Endothelial cell (in vitro differentiated cells): ENCODE measurements around the gene RNF145. TPM values are rescaled to one million over a fixed set of nuclear protein-coding genes. Genes with fewer than 3 reads are reported as not detected.

Experiments used
- DNase-seq: peaks from one replicate; pipeline ENCODE4 v3.0.0; 2021; ENCODE audit warnings: low spot score
- H3K27ac Mint-ChIP-seq: one replicate; pipeline ENCODE4 v1.8.0; 2021; ENCODE audit warnings: mixed read lengths, inconsistent platforms; ENCODE audit not compliant: unreplicated experiment
- H3K27me3 Mint-ChIP-seq: one replicate; pipeline ENCODE4 v1.8.0; 2021; ENCODE audit warnings: mild to moderate bottlenecking, moderate library complexity, mixed read lengths, inconsistent platforms; ENCODE audit not compliant: unreplicated experiment
- H3K36me3 Mint-ChIP-seq: one replicate; pipeline ENCODE4 v1.8.0; 2021; ENCODE audit warnings: mild to moderate bottlenecking, low read depth, mixed read lengths, inconsistent platforms; ENCODE audit not compliant: unreplicated experiment
- H3K4me1 Mint-ChIP-seq: one replicate; pipeline ENCODE4 v1.8.0; 2021; ENCODE audit warnings: mild to moderate bottlenecking, mixed read lengths, inconsistent platforms; ENCODE audit not compliant: unreplicated experiment
- H3K4me3 Mint-ChIP-seq: one replicate; pipeline ENCODE4 v1.8.0; 2021; ENCODE audit warnings: mild to moderate bottlenecking, mixed read lengths, inconsistent platforms; ENCODE audit not compliant: unreplicated experiment
- H3K9me3 Mint-ChIP-seq: one replicate; pipeline ENCODE4 v1.8.0; 2021; ENCODE audit warnings: mixed read lengths, inconsistent platforms; ENCODE audit not compliant: unreplicated experiment
- total RNA-seq: library from RNA; stranded (reverse); fragmentation: NEBNext Ultra II Directional; extraction: Animal tissue kit (Norgen Biotek cat#: 25700); gene quantifications from one replicate; pipeline ENCODE4 v1.2.1, GENCODE V29; 2021; ENCODE audit not compliant: unreplicated experiment
- TF ChIP-seq, protein P1 (sequence below): fragments of 200-600 bp; sonication (generic); IDR thresholded peaks from one replicate; pipeline ENCODE4 v1.5.0; 2021; ENCODE audit warnings: antibody characterized with exemption; ENCODE audit not compliant: unreplicated experiment

RNF145 gene
- total RNA-seq, 1 donor from 2014 or later = 102 TPM

DNA sequence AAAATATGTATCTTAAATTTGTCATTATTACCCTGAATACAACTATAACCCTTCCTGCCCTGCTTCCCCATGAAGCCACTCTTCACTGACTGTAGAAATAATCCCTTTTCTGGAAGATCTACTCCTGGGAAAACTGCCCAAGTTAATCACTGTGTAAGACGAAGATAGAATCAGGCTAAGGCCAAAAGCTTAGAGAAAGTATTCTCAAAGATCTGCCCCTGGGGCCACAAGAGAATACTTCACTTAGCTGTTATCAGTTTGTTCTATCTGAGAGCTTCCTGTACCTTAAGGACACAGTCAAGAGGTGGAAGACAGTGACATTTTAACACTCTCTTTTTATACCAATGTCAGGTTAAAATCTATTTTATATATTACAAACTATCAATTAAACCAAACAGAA is 33.8 kb downstream of the RNF145 start:
- TF ChIP-seq, protein P1, sequence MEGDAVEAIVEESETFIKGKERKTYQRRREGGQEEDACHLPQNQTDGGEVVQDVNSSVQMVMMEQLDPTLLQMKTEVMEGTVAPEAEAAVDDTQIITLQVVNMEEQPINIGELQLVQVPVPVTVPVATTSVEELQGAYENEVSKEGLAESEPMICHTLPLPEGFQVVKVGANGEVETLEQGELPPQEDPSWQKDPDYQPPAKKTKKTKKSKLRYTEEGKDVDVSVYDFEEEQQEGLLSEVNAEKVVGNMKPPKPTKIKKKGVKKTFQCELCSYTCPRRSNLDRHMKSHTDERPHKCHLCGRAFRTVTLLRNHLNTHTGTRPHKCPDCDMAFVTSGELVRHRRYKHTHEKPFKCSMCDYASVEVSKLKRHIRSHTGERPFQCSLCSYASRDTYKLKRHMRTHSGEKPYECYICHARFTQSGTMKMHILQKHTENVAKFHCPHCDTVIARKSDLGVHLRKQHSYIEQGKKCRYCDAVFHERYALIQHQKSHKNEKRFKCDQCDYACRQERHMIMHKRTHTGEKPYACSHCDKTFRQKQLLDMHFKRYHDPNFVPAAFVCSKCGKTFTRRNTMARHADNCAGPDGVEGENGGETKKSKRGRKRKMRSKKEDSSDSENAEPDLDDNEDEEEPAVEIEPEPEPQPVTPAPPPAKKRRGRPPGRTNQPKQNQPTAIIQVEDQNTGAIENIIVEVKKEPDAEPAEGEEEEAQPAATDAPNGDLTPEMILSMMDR = no peak
- Mint-ChIP-seq H3K27me3 (no peaks in the 10 kb centered on the region), H3K9me3 (no peaks in the 10 kb centered on the region), H3K27ac (peak overlapping the region; percentile 34), H3K4me3 (no peak overlapping the region), H3K36me3 (no peaks in the 10 kb centered on the region), H3K4me1 (peaks cover 13% of the 10 kb centered on the region)
- DNase-seq = no peak

DNA sequence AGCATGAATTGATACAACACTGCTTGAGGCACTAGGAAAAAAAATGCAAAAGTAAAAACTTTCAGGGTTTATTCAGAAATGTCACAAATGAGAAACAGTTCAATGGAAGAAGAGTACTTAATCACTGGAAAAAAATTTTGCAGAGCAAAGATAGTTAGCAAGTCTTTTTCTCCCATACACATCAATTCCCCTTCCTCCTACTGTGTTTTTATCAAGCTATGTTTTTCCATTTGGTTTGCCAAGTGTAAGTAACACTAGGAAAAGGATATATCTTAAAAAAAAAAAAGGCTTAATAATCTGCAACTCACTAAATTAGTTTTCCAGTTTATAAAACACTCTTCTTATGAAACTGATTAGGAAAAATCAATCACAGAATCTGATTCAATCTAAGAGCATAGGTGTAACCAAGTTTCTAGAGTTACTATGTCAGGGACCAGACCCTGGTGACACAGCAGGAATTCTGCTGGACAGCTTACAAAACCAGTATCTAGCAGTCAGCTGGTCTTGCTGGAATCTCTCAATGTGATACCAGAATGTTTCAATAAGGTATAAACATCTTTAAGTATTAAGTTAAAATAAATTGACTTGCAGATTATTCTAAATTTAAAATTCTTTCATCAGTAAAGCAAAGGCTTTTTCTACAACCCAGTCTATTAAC is 34.7 kb downstream of the RNF145 start:
- no peak for DNase-seq
- H3K27ac Mint-ChIP-seq = peak overlapping the region; percentile 12
- no peaks in the 10 kb centered on the region for H3K9me3 Mint-ChIP-seq
- TF ChIP-seq, protein P1 = no peak
- no peaks in the 10 kb centered on the region for H3K27me3 Mint-ChIP-seq
- peaks cover 8% of the 10 kb centered on the region for H3K4me1 Mint-ChIP-seq
- no peaks in the 10 kb centered on the region for H3K36me3 Mint-ChIP-seq
- no peak overlapping the region for H3K4me3 Mint-ChIP-seq

DNA sequence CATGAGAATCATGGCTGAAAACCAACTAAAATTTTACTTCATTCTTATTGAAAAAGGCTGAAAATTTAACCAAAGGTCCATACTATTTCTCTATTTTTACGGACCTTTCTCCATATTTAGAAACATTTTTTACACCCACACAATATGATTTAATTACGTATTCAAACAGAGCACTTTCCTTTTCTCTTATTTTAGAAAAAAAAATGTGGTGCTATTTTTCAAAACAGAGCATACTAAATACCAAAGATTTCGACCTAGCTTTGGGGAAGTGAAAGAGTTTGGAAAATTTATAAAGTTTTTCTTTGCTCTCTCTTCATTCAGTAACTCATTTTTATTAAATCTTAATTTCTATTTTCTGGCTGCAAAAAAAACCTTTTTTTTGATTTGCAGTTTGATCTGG is 38.1 kb downstream of the RNF145 start:
- no peaks in the 10 kb centered on the region for H3K36me3 Mint-ChIP-seq
- peaks cover 3% of the 10 kb centered on the region for H3K4me1 Mint-ChIP-seq
- H3K27me3 Mint-ChIP-seq = no peaks in the 10 kb centered on the region
- TF ChIP-seq, protein P1 = no peak
- no peak overlapping the region for H3K27ac Mint-ChIP-seq
- DNase-seq = no peak
- no peaks in the 10 kb centered on the region for H3K9me3 Mint-ChIP-seq
- no peak overlapping the region for H3K4me3 Mint-ChIP-seq

DNA sequence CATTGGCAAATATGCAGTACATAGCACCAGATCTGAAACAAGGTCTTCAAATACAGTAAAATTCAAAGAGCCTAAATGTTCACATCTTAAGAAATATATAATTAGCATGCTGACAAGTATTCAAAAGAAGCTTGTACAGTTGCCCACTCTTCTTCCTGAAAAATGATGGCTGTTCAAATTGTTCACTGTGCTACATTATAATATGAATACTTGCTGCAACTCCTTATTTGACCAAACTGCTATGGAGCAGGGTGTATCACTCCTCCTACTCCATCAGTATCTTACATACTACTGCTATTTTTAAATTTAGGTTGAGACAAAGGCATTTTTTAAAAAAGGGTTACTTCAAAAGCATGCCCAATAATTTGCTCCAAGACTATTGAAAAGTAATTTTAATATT is 39.3 kb downstream of the RNF145 start:
- no peaks in the 10 kb centered on the region for H3K36me3 Mint-ChIP-seq
- no peaks in the 10 kb centered on the region for H3K27me3 Mint-ChIP-seq
- no peaks in the 10 kb centered on the region for H3K9me3 Mint-ChIP-seq
- H3K4me1 Mint-ChIP-seq = no peaks in the 10 kb centered on the region
- TF ChIP-seq, protein P1 = no peak
- H3K4me3 Mint-ChIP-seq = no peak overlapping the region
- DNase-seq = no peak
- no peak overlapping the region for H3K27ac Mint-ChIP-seq

DNA sequence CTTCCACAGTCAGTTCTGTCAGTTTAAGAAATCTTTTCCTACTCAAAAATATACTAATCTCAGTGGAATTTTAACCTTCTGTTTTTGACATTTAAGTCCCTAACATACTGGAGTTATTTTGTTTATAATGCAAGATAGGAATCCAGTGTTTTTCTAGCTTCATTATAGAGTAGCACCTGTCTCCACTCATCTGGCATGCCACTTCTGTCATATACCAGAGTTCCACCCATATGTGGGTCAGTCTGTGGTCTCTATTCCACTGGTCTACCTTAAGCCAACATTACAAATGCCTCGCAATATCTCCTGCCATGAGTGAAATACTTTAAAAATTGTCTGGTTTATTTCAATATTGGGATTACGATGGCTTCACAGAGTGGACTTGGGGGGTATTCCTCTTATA is 42.9 kb downstream of the RNF145 start:
- no peaks in the 10 kb centered on the region for H3K4me1 Mint-ChIP-seq
- H3K4me3 Mint-ChIP-seq = no peak overlapping the region
- no peak for DNase-seq
- H3K27ac Mint-ChIP-seq = no peak overlapping the region
- H3K27me3 Mint-ChIP-seq = no peaks in the 10 kb centered on the region
- TF ChIP-seq, protein P1 = no peak
- no peaks in the 10 kb centered on the region for H3K9me3 Mint-ChIP-seq
- H3K36me3 Mint-ChIP-seq = no peaks in the 10 kb centered on the region
